Central memory CD8-positive, alpha-beta T cell (primary cell): ENCODE results near the gene OR10P1.
A peak's percentile ranks its signal among the peaks of the same experiment; 100 is the strongest.
"Not testable (repeated sequence)": the region's sequence is repeated elsewhere in the genome, so short reads cannot be mapped to it uniquely, and the experiment has no call there.

Source experiments
- ATAC-seq: fragments of 150-1000 bp; cut with Tn5 transposase; replicated peaks from 2 replicates; pipeline ENCODE4 v1.10.0; 2022; ENCODE audit warnings: mild to moderate bottlenecking, moderate FRiP score, moderate number of reproducible peaks; ENCODE audit not compliant: poor library complexity, severe bottlenecking; ENCODE audit errors: extremely low read depth
- DNase-seq, 2 donors: peaks; one replicate each; pipeline ENCODE4 v3.0.0; 2021; ENCODE audit warnings: low spot score in 2 of 2
- H3K27ac Mint-ChIP-seq: one replicate; pipeline ENCODE4 v1.8.0; 2022; ENCODE audit warnings: low read depth, mild to moderate bottlenecking, moderate library complexity, mixed read lengths
- H3K27me3 Mint-ChIP-seq: one replicate; pipeline ENCODE4 v1.8.0; 2022; ENCODE audit warnings: mixed read lengths
- H3K36me3 Mint-ChIP-seq: one replicate; pipeline ENCODE4 v1.8.0; 2022; ENCODE audit warnings: mild to moderate bottlenecking, moderate library complexity, mixed read lengths; ENCODE audit not compliant: insufficient read depth
- H3K4me1 Mint-ChIP-seq: one replicate; pipeline ENCODE4 v1.8.0; 2022; ENCODE audit warnings: mixed read lengths
- H3K4me3 Mint-ChIP-seq: one replicate; pipeline ENCODE4 v1.8.0; 2022; ENCODE audit warnings: mild to moderate bottlenecking, moderate library complexity, mixed read lengths
- H3K9me3 Mint-ChIP-seq: one replicate; pipeline ENCODE4 v1.8.0; 2022; ENCODE audit warnings: mixed read lengths

OR10P1 gene

DNA sequence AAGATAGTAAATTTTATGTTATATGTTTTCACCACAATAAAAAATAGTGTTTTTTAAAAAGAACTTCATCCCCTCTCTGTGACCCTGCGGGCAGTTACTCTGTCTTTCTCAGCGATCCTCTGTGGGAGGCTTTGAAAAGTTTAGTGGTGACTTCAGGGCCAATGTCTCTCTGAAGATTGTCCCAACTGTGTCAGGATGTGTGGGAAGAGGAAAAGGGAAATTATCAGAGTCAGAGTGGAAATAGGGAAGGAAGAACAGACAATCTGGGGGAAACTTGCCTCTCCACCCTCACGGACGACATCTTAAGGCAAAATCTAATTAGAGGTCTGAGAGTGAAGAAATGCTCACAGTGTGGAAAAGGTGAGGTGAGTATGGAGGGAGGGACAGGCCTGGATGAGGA is 3.5 kb upstream of the OR10P1 start:
- Mint-ChIP-seq H3K9me3 (no peaks in the 10 kb centered on the region), H3K36me3 (no peaks in the 10 kb centered on the region), H3K4me3 (no peak overlapping the region), H3K4me1 (peaks cover 10% of the 10 kb centered on the region), H3K27me3 (peaks cover 26% of the 10 kb centered on the region), H3K27ac (no peak overlapping the region)
- ATAC-seq (no peak), DNase-seq (no peak)

GRCh38 chr12:55636116-55636655 is 506 bp upstream of the OR10P1 start:
- Mint-ChIP-seq H3K27me3 (peaks cover 27% of the 10 kb centered on the region), H3K9me3 (no peaks in the 10 kb centered on the region), H3K4me1 (peaks cover 10% of the 10 kb centered on the region), H3K27ac (no peak overlapping the region), H3K4me3 (no peak overlapping the region), H3K36me3 (peaks cover 2% of the 10 kb centered on the region)
- DNase-seq (no peak), ATAC-seq (no peak)

DNA sequence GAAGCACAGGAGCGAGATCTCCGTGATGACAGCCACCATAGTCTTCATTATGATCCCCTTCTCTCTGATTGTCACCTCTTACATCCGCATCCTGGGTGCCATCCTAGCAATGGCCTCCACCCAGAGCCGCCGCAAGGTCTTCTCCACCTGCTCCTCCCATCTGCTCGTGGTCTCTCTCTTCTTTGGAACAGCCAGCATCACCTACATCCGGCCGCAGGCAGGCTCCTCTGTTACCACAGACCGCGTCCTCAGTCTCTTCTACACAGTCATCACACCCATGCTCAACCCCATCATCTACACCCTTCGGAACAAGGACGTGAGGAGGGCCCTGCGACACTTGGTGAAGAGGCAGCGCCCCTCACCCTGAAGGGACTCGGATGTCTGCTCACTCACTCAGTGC is 775 bp downstream of the OR10P1 start:
- ATAC-seq (peak; percentile 57), DNase-seq (no peak)
- H3K9me3 Mint-ChIP-seq, result no peaks in the 10 kb centered on the region
- H3K36me3 Mint-ChIP-seq, result peaks cover 2% of the 10 kb centered on the region
- H3K4me1 Mint-ChIP-seq, result peaks cover 15% of the 10 kb centered on the region
- peaks cover 26% of the 10 kb centered on the region for H3K27me3 Mint-ChIP-seq
- peak overlapping the region; percentile 6 for H3K4me3 Mint-ChIP-seq
- no peak overlapping the region for H3K27ac Mint-ChIP-seq

GRCh38 chr12:55641595-55641994 is 4.9 kb downstream of the OR10P1 start:
- ATAC-seq, result no peak
- Mint-ChIP-seq H3K27me3 (peaks cover 15% of the 10 kb centered on the region), H3K4me1 (peaks cover 34% of the 10 kb centered on the region), H3K27ac (no peak overlapping the region), H3K9me3 (no peaks in the 10 kb centered on the region), H3K36me3 (peaks cover 5% of the 10 kb centered on the region), H3K4me3 (no peak overlapping the region)
- no peak for DNase-seq

- H3K27me3 Mint-ChIP-seq, result peaks cover 10% of the 10 kb centered on the region
- DNase-seq, result no peak
Measured at GRCh38 chr12:55642267-55642666, 5.6 kb downstream of the OR10P1 start.

DNA sequence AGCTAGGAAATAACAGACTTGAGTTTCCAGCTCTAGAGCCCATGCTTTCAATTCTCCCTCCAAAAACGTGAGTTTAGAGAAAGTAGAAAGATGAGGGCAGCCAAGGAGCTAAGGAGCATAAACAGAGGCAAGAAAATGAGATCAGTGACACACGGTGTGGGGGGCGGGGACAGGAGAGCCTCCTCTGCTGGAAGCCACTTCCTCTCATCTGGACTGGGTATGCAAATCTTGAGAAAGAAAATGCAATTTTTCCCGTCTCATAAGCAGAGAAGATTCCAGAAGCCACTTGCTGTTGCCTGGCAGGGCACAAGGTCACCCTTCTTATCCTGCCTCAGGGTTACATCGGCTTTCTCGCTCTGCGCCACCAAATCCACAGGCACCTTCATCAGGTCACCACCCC is 6.0 kb downstream of the OR10P1 start:
- no peak overlapping the region for H3K27ac Mint-ChIP-seq
- H3K27me3 Mint-ChIP-seq, result peaks cover 6% of the 10 kb centered on the region
- H3K4me3 Mint-ChIP-seq, result no peak overlapping the region
- peaks cover 31% of the 10 kb centered on the region for H3K4me1 Mint-ChIP-seq
- ATAC-seq (no peak), DNase-seq (no peak)
- peaks cover 5% of the 10 kb centered on the region for H3K36me3 Mint-ChIP-seq
- no peaks in the 10 kb centered on the region for H3K9me3 Mint-ChIP-seq

More at GRCh38 chr12:55642267-55642666, 5.6 kb downstream of the OR10P1 start:
- H3K4me1 Mint-ChIP-seq, result peaks cover 35% of the 10 kb centered on the region
- ATAC-seq, result no peak
- no peak overlapping the region for H3K4me3 Mint-ChIP-seq
- H3K27ac Mint-ChIP-seq, result no peak overlapping the region
- H3K9me3 Mint-ChIP-seq, result no peaks in the 10 kb centered on the region
- H3K36me3 Mint-ChIP-seq, result peaks cover 5% of the 10 kb centered on the region

DNA sequence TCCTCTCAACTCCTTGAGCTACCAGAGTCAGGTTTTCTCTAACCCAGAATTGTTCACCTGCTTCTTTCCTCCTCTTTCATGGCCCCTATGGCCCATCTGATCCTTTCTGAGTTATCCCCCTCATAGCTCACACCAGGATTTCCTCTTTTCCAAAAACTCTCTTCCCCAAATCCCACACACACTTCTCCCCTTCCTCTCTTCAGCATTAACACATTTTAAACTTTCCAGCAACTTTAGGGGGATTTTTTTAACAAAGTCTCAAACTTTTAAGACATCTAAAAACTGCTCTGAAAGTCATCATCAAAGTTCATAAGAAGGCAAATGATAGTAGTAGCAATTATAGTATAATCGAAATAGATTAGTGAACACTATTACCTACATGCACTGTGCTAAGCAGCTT is 7.9 kb downstream of the OR10P1 start:
- ATAC-seq (no peak), DNase-seq (no peak)
- no peak overlapping the region for H3K4me3 Mint-ChIP-seq
- H3K36me3 Mint-ChIP-seq, result peaks cover 3% of the 10 kb centered on the region
- no peaks in the 10 kb centered on the region for H3K27me3 Mint-ChIP-seq
- H3K4me1 Mint-ChIP-seq, result peaks cover 29% of the 10 kb centered on the region
- H3K9me3 Mint-ChIP-seq, result no peaks in the 10 kb centered on the region
- H3K27ac Mint-ChIP-seq, result peak overlapping the region; percentile 69

- H3K9me3 Mint-ChIP-seq, result no peaks in the 10 kb centered on the region
- no peaks in the 10 kb centered on the region for H3K27me3 Mint-ChIP-seq
- DNase-seq (no peak), ATAC-seq (no peak)
- H3K27ac Mint-ChIP-seq, result peak overlapping the region; percentile 61
- peaks cover 28% of the 10 kb centered on the region for H3K4me1 Mint-ChIP-seq
- H3K4me3 Mint-ChIP-seq, result no peak overlapping the region
- peaks cover 3% of the 10 kb centered on the region for H3K36me3 Mint-ChIP-seq
Measured at GRCh38 chr12:55647027-55647426, 10.3 kb downstream of the OR10P1 start.

- H3K27ac Mint-ChIP-seq, H3K9me3 Mint-ChIP-seq, H3K4me3 Mint-ChIP-seq, ATAC-seq, DNase-seq, H3K27me3 Mint-ChIP-seq, H3K36me3 Mint-ChIP-seq: not testable (repeated sequence)
- H3K4me1 Mint-ChIP-seq, result peaks cover 14% of the 10 kb centered on the region
Measured at GRCh38 chr12:55650620-55651298, 14.1 kb downstream of the OR10P1 start.

GRCh38 chr12:55651299-55651683 is 14.6 kb downstream of the OR10P1 start:
- H3K4me3 Mint-ChIP-seq, result no peak overlapping the region
- DNase-seq, result no peak
- H3K4me1 Mint-ChIP-seq, result peaks cover 8% of the 10 kb centered on the region
- no peak overlapping the region for H3K27ac Mint-ChIP-seq
- peaks cover under 1% of the 10 kb centered on the region for H3K36me3 Mint-ChIP-seq
- no peaks in the 10 kb centered on the region for H3K27me3 Mint-ChIP-seq
- no peaks in the 10 kb centered on the region for H3K9me3 Mint-ChIP-seq
- no peak for ATAC-seq

DNA sequence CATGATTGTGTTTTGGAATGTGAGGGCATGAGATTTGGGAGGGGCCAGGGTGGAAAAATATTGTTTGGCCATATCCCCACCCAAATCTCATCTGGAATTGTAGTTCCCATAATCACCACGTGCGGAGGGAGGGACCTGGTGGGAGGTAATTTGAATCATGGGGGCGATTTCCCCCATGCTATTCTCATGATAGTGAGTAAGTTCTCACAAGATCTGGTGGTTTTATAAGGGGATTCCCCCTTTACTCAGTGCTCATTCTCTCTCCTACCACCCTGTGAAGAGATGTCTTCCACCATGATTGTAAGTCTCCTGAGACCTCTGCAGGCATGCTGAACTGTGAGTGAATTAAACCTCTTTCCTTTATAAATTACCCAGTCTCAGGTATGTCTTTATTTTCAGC is 15.7 kb downstream of the OR10P1 start:
- H3K36me3 Mint-ChIP-seq, result no peaks in the 10 kb centered on the region
- ATAC-seq (peak; percentile 36), DNase-seq (no peak)
- H3K4me1 Mint-ChIP-seq, result no peaks in the 10 kb centered on the region
- no peaks in the 10 kb centered on the region for H3K27me3 Mint-ChIP-seq
- no peak overlapping the region for H3K4me3 Mint-ChIP-seq
- H3K9me3 Mint-ChIP-seq, result no peaks in the 10 kb centered on the region
- H3K27ac Mint-ChIP-seq, result no peak overlapping the region

GRCh38 chr12:55653031-55653430 is 16.3 kb downstream of the OR10P1 start:
- H3K9me3 Mint-ChIP-seq, result no peaks in the 10 kb centered on the region
- peak; percentile 56 for ATAC-seq

GRCh38 chr12:55654511-55655214 is 18.0 kb downstream of the OR10P1 start:
- DNase-seq, result no peak
- H3K4me1 Mint-ChIP-seq, result no peaks in the 10 kb centered on the region
- H3K4me3 Mint-ChIP-seq, result no peak overlapping the region
- H3K27ac Mint-ChIP-seq, result no peak overlapping the region
- peaks cover 10% of the 10 kb centered on the region for H3K27me3 Mint-ChIP-seq
- H3K9me3 Mint-ChIP-seq, result no peaks in the 10 kb centered on the region
- ATAC-seq, result no peak
- no peaks in the 10 kb centered on the region for H3K36me3 Mint-ChIP-seq

More at GRCh38 chr12:55653031-55653430, 16.3 kb downstream of the OR10P1 start:
- Mint-ChIP-seq H3K27me3 (no peaks in the 10 kb centered on the region), H3K4me3 (no peak overlapping the region), H3K4me1 (no peaks in the 10 kb centered on the region), H3K36me3 (no peaks in the 10 kb centered on the region), H3K27ac (no peak overlapping the region)
- no peak for DNase-seq
